ENCODE results near the gene MINDY4.

Gene MINDY4

GRCh38 chr7:30788640-30789333 is 17.6 kb downstream of the MINDY4 start:
- TF ChIP-seq ZNF544 (tag by site-specific recombination; IDR thresholded peaks at IDR 0.05) (no peak), ZNF2 (tag by site-specific recombination; IDR thresholded peaks at IDR 0.05) (no peak), ZNF629 (tag by site-specific recombination; IDR thresholded peaks at IDR 0.05) (no peak), SP3 (tag by site-specific recombination; IDR thresholded peaks at IDR 0.05) (no peak), ZNF558 (tag by site-specific recombination; IDR thresholded peaks at IDR 0.05) (no peak), KLF10 (tag by site-specific recombination; IDR thresholded peaks at IDR 0.05) (no peak), PRDM6 (tag by site-specific recombination; IDR thresholded peaks at IDR 0.05) (no peak), ZNF140 (tag by site-specific recombination; IDR thresholded peaks at IDR 0.05) (no peak), SETDB1 (IDR thresholded peaks at IDR 0.05; ENCODE audit: insufficient read length, low read length) (no peak), ZNF777 (tag by site-specific recombination; IDR thresholded peaks at IDR 0.05; ENCODE audit: borderline replicate concordance) (no peak), ZNF658 (tag by site-specific recombination; IDR thresholded peaks at IDR 0.05) (no peak), ZBTB8A (tag by site-specific recombination; IDR thresholded peaks at IDR 0.05) (no peak)
- CTCF ChIA-PET = no interaction called here
- H3K9me3 ChIP-seq (ENCODE audit: control insufficient read depth, insufficient read depth, low read depth, low read length) = no peaks in the 10 kb centered on the region

GRCh38 chr7:30789334-30789711 is 18.1 kb downstream of the MINDY4 start:
- POLR2A ChIA-PET = no interaction called here
- Histone ChIP-seq H3K36me3 (ENCODE audit: control insufficient read depth in 2 of 2, insufficient read depth in 1 of 2, low read length in 2 of 2) (peaks cover 3 to 28% of the 10 kb centered on the region in 2 experiments; a peak in 2 of 3 replicates), H3K9me3 (ENCODE audit: control insufficient read depth, insufficient read depth, low read depth, low read length) (no peaks in the 10 kb centered on the region), H3K4me3 (ENCODE audit: low read depth, low read length) (no peak overlapping the region), H3K27ac (ENCODE audit: extremely low read depth, low read depth, low read length) (no peak overlapping the region), H3K4me1 (ENCODE audit: control insufficient read depth, insufficient read depth, low read length) (no peaks in the 10 kb centered on the region)
- CTCF ChIA-PET = no interaction called here
- TF ChIP-seq ZNF660 (tag by site-specific recombination; IDR thresholded peaks at IDR 0.05) = 0 out of 2 replicates have a peak, but pooled peaks have one; percentile 27
- no peak for TF ChIP-seq ZNF571 (tag by site-specific recombination; IDR thresholded peaks at IDR 0.05)

More at GRCh38 chr7:30788640-30789333, 17.6 kb downstream of the MINDY4 start:
- H3K36me3 ChIP-seq (ENCODE audit: control insufficient read depth in 2 of 2, insufficient read depth in 1 of 2, low read length in 2 of 2) = peaks cover 3 to 28% of the 10 kb centered on the region in 2 experiments; a peak in 2 of 3 replicates
- POLR2A ChIA-PET = no interaction called here
- H3K4me3 ChIP-seq (ENCODE audit: low read depth, low read length) = no peak overlapping the region
- H3K4me1 ChIP-seq (ENCODE audit: control insufficient read depth, insufficient read depth, low read length) = no peaks in the 10 kb centered on the region
- no peak overlapping the region for H3K27ac ChIP-seq (ENCODE audit: extremely low read depth, low read depth, low read length)

GRCh38 chr7:30790356-30790755 is 19.1 kb downstream of the MINDY4 start:
- ChIA-PET CTCF (interaction anchor here (1.0 kb wide), 2 partner anchors 50 to 582 kb away, joined by 3 to 5 read pairs; no protein-coding TSS in a partner anchor), POLR2A (no interaction called here)
- no peak overlapping the region for H3K4me3 ChIP-seq (ENCODE audit: low read depth, low read length)

More at GRCh38 chr7:30790356-30790755, 19.1 kb downstream of the MINDY4 start:
- no peak overlapping the region for H3K27ac ChIP-seq (ENCODE audit: extremely low read depth, low read depth, low read length)
- no peaks in the 10 kb centered on the region for H3K4me1 ChIP-seq (ENCODE audit: control insufficient read depth, insufficient read depth, low read length)
- peaks cover 3 to 24% of the 10 kb centered on the region in 2 experiments; a peak in 2 of 3 replicates for H3K36me3 ChIP-seq (ENCODE audit: control insufficient read depth in 2 of 2, insufficient read depth in 1 of 2, low read length in 2 of 2)
- H3K9me3 ChIP-seq (ENCODE audit: control insufficient read depth, insufficient read depth, low read depth, low read length) = no peaks in the 10 kb centered on the region
- TF ChIP-seq ZBTB17 (tag by site-specific recombination; IDR thresholded peaks at IDR 0.05) = no peak
- TF ChIP-seq ZNF488 (tag by site-specific recombination; IDR thresholded peaks at IDR 0.05) = no peak
- no peak for TF ChIP-seq ZNF23 (tag by site-specific recombination; IDR thresholded peaks at IDR 0.05; ENCODE audit: borderline replicate concordance)
- TF ChIP-seq MEIS1 (CRISPR knock-in tag; IDR thresholded peaks at IDR 0.05; ENCODE audit: borderline replicate concordance) = no peak
- no peak for TF ChIP-seq ZNF654 (tag by site-specific recombination; IDR thresholded peaks at IDR 0.05; ENCODE audit: low read depth)
- TF ChIP-seq ZNF837 (tag by site-specific recombination; IDR thresholded peaks at IDR 0.05) = no peak
- no peak for TF ChIP-seq SETDB1 (IDR thresholded peaks at IDR 0.05; ENCODE audit: insufficient read length, low read length)
- no peak for TF ChIP-seq ZNF791 (tag by site-specific recombination; IDR thresholded peaks at IDR 0.05)
- TF ChIP-seq ZNF280D (tag by site-specific recombination; IDR thresholded peaks at IDR 0.05) = no peak
